ENCODE measurements around the gene SULT4A1.

DNA sequence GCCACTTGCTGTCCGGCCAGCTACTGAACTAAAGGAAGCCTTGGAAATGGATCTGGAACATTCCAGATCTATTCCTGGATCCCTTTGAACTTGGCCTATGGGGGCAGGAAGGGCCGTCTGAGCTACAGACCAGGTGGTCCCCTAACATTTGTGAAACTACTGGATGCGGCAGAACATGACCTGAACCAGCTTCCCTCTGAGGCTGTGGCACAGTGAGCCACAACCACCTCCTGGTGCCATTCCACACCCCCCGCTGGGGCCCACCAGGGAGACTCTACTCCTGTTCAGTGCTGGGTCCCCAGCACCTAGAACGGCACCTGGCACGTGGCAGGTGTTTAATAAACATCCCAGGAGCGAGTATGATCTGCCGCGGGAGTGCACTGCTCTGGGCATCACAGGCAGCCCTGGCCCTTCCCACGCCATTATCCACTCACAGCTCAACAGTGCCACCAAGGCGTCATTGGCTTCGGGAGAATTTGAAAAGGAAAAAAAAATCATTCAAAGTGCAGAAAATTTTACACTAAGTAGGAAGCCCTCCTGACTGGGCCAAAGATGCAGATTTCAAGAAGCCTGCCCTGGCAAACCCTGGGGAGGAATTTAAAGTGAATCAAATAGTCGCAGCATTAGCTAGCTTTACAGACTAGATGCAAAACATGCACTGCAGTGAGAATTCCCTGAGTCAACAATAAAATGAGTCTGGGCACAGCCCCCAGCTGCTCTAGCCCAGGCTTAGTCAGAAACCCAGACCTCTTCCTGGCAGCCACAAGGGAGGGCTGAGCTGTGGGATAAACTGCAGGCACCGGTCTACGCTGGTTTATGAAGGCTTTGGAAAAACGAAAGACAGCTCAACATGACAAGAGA, 35.9 kb downstream of the SULT4A1 start:
- TF ChIP-seq POLR2A (IDR thresholded peaks at IDR 0.05; ENCODE audit: low read length) (no peak), GATA1 (IDR thresholded peaks at IDR 0.05; ENCODE audit: low read depth, low read length) (no peak)

Measured in erythroblast (primary cell).